Measurements from ENCODE around the gene BICRAL. TPM values are rescaled to one million over a fixed set of nuclear protein-coding genes. Genes with fewer than 3 reads are reported as not detected.

The BICRAL gene
- total RNA-seq, 1 experiment from 2014 or later: 6.9 TPM

- Histone ChIP-seq H3K27me3 (replicated peaks; ENCODE audit: insufficient read depth, low read depth, low read length, poor library complexity) (no peaks in the 10 kb centered on the region), H3K27ac (ENCODE audit: low read depth, low read length, poor library complexity, severe bottlenecking) (no peak overlapping the region), H3K4me1 (ENCODE audit: insufficient read depth, low read length, poor library complexity, severe bottlenecking) (no peaks in the 10 kb centered on the region), H3K9me3 (ENCODE audit: low read depth, low read length, poor library complexity, severe bottlenecking) (no peaks in the 10 kb centered on the region), H3K36me3 (ENCODE audit: insufficient read depth, low read length, poor library complexity, severe bottlenecking) (peaks cover 15% of the 10 kb centered on the region), H3K4me3 (ENCODE audit: low read depth, low read length, poor library complexity, severe bottlenecking) (no peak overlapping the region)
- DNase-seq (ENCODE audit: low spot score): no peak
- POLR2A ChIA-PET (ENCODE audit: low non-redundant PET): no interaction called here
- no TSS peak for BruUV-seq (replicated peaks)
- intact Hi-C loops (cut with micrococcal nuclease; ENCODE audit: unreplicated experiment): no loop called here
- TF ChIP-seq EZH2 (IDR thresholded peaks at IDR 0.05; ENCODE audit: borderline replicate concordance, low read depth, low read length, poor library complexity, severe bottlenecking): no peak
- TF ChIP-seq CTCF (conservative IDR thresholded peaks at IDR 0.05; ENCODE audit: low read depth, low read length): no peak
- CTCF ChIA-PET: no interaction called here
Measured at GRCh38 chr6:42829561-42830092, 47.8 kb downstream of the BICRAL start.

GRCh38 chr6:42831237-42831636 is 49.4 kb downstream of the BICRAL start:
- no peak overlapping the region for H3K27ac ChIP-seq (ENCODE audit: low read depth, low read length, poor library complexity, severe bottlenecking)
- ChIA-PET POLR2A (ENCODE audit: low non-redundant PET) (no interaction called here), CTCF (no interaction called here)

GRCh38 chr6:42834056-42834455 is 52.2 kb downstream of the BICRAL start:
- ChIA-PET POLR2A (ENCODE audit: low non-redundant PET) (no interaction called here), CTCF (no interaction called here)
- no peak overlapping the region for H3K27ac ChIP-seq (ENCODE audit: low read depth, low read length, poor library complexity, severe bottlenecking)
- intact Hi-C loops (cut with micrococcal nuclease; ENCODE audit: unreplicated experiment): no loop called here
- no peaks in the 10 kb centered on the region for H3K9me3 ChIP-seq (ENCODE audit: low read depth, low read length, poor library complexity, severe bottlenecking)
- no peaks in the 10 kb centered on the region for H3K27me3 ChIP-seq (replicated peaks; ENCODE audit: insufficient read depth, low read depth, low read length, poor library complexity)
- peaks cover 8% of the 10 kb centered on the region for H3K36me3 ChIP-seq (ENCODE audit: insufficient read depth, low read length, poor library complexity, severe bottlenecking)
- no peak overlapping the region for H3K4me3 ChIP-seq (ENCODE audit: low read depth, low read length, poor library complexity, severe bottlenecking)
- DNase-seq (ENCODE audit: low spot score): no peak
- no peaks in the 10 kb centered on the region for H3K4me1 ChIP-seq (ENCODE audit: insufficient read depth, low read length, poor library complexity, severe bottlenecking)
- TF ChIP-seq CTCF (conservative IDR thresholded peaks at IDR 0.05; ENCODE audit: low read depth, low read length) (no peak), EZH2 (IDR thresholded peaks at IDR 0.05; ENCODE audit: borderline replicate concordance, low read depth, low read length, poor library complexity, severe bottlenecking) (no peak)
- no TSS peak for BruUV-seq (replicated peaks)

More at GRCh38 chr6:42831237-42831636, 49.4 kb downstream of the BICRAL start:
- Histone ChIP-seq H3K36me3 (ENCODE audit: insufficient read depth, low read length, poor library complexity, severe bottlenecking) (peaks cover 15% of the 10 kb centered on the region), H3K9me3 (ENCODE audit: low read depth, low read length, poor library complexity, severe bottlenecking) (no peaks in the 10 kb centered on the region), H3K4me1 (ENCODE audit: insufficient read depth, low read length, poor library complexity, severe bottlenecking) (no peaks in the 10 kb centered on the region), H3K4me3 (ENCODE audit: low read depth, low read length, poor library complexity, severe bottlenecking) (no peak overlapping the region), H3K27me3 (replicated peaks; ENCODE audit: insufficient read depth, low read depth, low read length, poor library complexity) (no peaks in the 10 kb centered on the region)
- BruUV-seq (replicated peaks): no TSS peak
- DNase-seq (ENCODE audit: low spot score): no peak
- intact Hi-C loops (cut with micrococcal nuclease; ENCODE audit: unreplicated experiment): no loop called here
- TF ChIP-seq CTCF (conservative IDR thresholded peaks at IDR 0.05; ENCODE audit: low read depth, low read length) (no peak), EZH2 (IDR thresholded peaks at IDR 0.05; ENCODE audit: borderline replicate concordance, low read depth, low read length, poor library complexity, severe bottlenecking) (no peak)

Data from A673 (cell line).